RWPE2 (cell line): ENCODE results near the gene PPP2R5C.

ENCODE experiments used
- ATAC-seq: fragments of 200-7000 bp; cut with Tn5 transposase; 3 replicates; pipeline ENCODE4 v1.9.1; 2021; ENCODE audit warnings: low read depth
- DNase-seq: peaks from one replicate; pipeline ENCODE4 v3.0.0-alpha.2; 2020; ENCODE audit warnings: low spot score
- H3K27ac ChIP-seq: fragments of 450-650 bp; 2 replicates; pipeline ENCODE4 v1.5.1; 2017; ENCODE audit warnings: mild to moderate bottlenecking; ENCODE audit not compliant: poor library complexity, severe bottlenecking
- H3K27me3 ChIP-seq: fragments of 250-450 bp; sonication (Bioruptor Pico); 2 replicates; pipeline ENCODE4 v1.5.1; 2021; ENCODE audit warnings: mild to moderate bottlenecking, moderate library complexity; ENCODE audit not compliant: insufficient read depth, poor library complexity, severe bottlenecking
- H3K36me3 ChIP-seq: fragments of 250-450 bp; sonication (Bioruptor Pico); 2 replicates; pipeline ENCODE4 v1.5.1; 2020; ENCODE audit warnings: low read depth, mild to moderate bottlenecking, moderate library complexity
- H3K4me1 ChIP-seq: fragments of 250-450 bp; sonication (Bioruptor Pico); 2 replicates; pipeline ENCODE4 v1.5.1; 2021; ENCODE audit warnings: mild to moderate bottlenecking, moderate library complexity; ENCODE audit not compliant: insufficient read depth, poor library complexity, severe bottlenecking
- H3K4me3 ChIP-seq: fragments of 250-450 bp; sonication (Bioruptor Pico); 2 replicates; pipeline ENCODE4 v1.5.1; 2021; ENCODE audit warnings: mild to moderate bottlenecking, moderate library complexity; ENCODE audit not compliant: severe bottlenecking
- H3K9me3 ChIP-seq: fragments of 250-450 bp; sonication (Bioruptor Pico); 2 replicates; pipeline ENCODE4 v1.5.1; 2021; ENCODE audit warnings: mild to moderate bottlenecking, moderate library complexity; ENCODE audit not compliant: severe bottlenecking
- CTCF ChIP-seq: fragments of 450-650 bp; IDR thresholded peaks from one replicate; pipeline ENCODE4 v1.5.1; 2017; ENCODE audit warnings: mild to moderate bottlenecking, moderate library complexity; ENCODE audit not compliant: poor library complexity, severe bottlenecking

Gene PPP2R5C

GRCh38 chr14:101932673-101933072 is 171.2 kb downstream of the PPP2R5C start:
- no peak for TF ChIP-seq CTCF
- H3K4me3 ChIP-seq: no peak overlapping the region

GRCh38 chr14:101933209-101933608 is 171.7 kb downstream of the PPP2R5C start:
- H3K27ac ChIP-seq: no peak overlapping the region
- TF ChIP-seq CTCF: no peak
- no peaks in the 10 kb centered on the region for H3K27me3 ChIP-seq
- H3K4me1 ChIP-seq: no peaks in the 10 kb centered on the region
- H3K36me3 ChIP-seq: no peaks in the 10 kb centered on the region
- ATAC-seq (0 out of 3 replicates have a peak, but pooled peaks have one; percentile 6), DNase-seq (no peak)
- no peaks in the 10 kb centered on the region for H3K9me3 ChIP-seq
- H3K4me3 ChIP-seq: no peak overlapping the region

More at GRCh38 chr14:101932673-101933072, 171.2 kb downstream of the PPP2R5C start:
- DNase-seq (no peak), ATAC-seq (no peak)
- Histone ChIP-seq H3K27ac (no peak overlapping the region), H3K4me1 (no peaks in the 10 kb centered on the region), H3K27me3 (no peaks in the 10 kb centered on the region), H3K36me3 (0 out of 2 replicates have a peak, but pooled peaks cover under 1% of the 10 kb centered on the region), H3K9me3 (no peaks in the 10 kb centered on the region)

- H3K9me3 ChIP-seq: no peaks in the 10 kb centered on the region
- H3K4me3 ChIP-seq: no peak overlapping the region
- no peak for TF ChIP-seq CTCF
- no peaks in the 10 kb centered on the region for H3K4me1 ChIP-seq
- ATAC-seq: no peak
- H3K27me3 ChIP-seq: no peaks in the 10 kb centered on the region
- H3K27ac ChIP-seq: no peak overlapping the region
- DNase-seq: no peak
- H3K36me3 ChIP-seq: no peaks in the 10 kb centered on the region
Observed at GRCh38 chr14:101934601-101935150, 173.2 kb downstream of the PPP2R5C start.

GRCh38 chr14:101937926-101938767 is 176.6 kb downstream of the PPP2R5C start:
- TF ChIP-seq CTCF: no peak
- Histone ChIP-seq H3K9me3 (no peaks in the 10 kb centered on the region), H3K36me3 (no peaks in the 10 kb centered on the region), H3K4me3 (no peak overlapping the region), H3K4me1 (no peaks in the 10 kb centered on the region), H3K27ac (no peak overlapping the region), H3K27me3 (no peaks in the 10 kb centered on the region)
- ATAC-seq (no peak), DNase-seq (no peak)

- no peak overlapping the region for H3K4me3 ChIP-seq
- H3K36me3 ChIP-seq: no peaks in the 10 kb centered on the region
- DNase-seq (no peak), ATAC-seq (no peak)
- TF ChIP-seq CTCF: no peak
- no peaks in the 10 kb centered on the region for H3K27me3 ChIP-seq
- H3K27ac ChIP-seq: no peak overlapping the region
- H3K4me1 ChIP-seq: no peaks in the 10 kb centered on the region
- H3K9me3 ChIP-seq: no peaks in the 10 kb centered on the region
Observed at GRCh38 chr14:101939646-101940170, 178.2 kb downstream of the PPP2R5C start.
